ENCODE measurements around the gene TRAF4.

Gene TRAF4

DNA sequence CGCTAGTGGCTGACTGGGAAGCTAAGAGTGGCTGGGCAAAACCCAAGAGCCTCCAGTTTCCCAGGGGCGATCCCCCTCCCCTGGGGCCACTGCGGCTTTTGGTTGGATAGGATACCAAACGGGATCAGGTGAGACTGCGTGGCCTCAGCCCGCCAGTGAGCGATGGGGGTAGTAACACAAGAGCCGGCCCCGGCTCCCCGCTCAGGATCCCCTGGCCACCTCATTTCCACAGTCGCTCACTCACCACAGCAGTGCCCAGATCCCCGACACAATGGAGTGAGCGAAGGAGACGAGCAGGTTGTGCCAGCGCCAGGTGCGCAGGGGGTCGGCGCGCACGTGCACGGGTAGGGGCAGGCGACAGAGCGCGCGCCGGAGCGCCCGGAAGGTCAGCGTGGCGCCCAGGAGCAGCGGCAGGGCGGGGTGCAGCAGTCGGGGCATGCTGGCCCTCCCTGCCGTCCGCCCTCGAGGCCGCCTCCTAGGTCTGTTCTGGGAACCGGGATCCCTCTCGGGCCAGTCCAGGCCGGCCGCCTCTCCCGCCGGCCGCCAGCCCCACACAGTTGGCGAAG lies 18.1 kb upstream of the TRAF4 start:
- peak overlapping the region; percentile 60 for H3K4me3 ChIP-seq (ENCODE audit: low read depth, low read length)
- peak; percentile 64 for DNase-seq
- TF ChIP-seq, protein P1, sequence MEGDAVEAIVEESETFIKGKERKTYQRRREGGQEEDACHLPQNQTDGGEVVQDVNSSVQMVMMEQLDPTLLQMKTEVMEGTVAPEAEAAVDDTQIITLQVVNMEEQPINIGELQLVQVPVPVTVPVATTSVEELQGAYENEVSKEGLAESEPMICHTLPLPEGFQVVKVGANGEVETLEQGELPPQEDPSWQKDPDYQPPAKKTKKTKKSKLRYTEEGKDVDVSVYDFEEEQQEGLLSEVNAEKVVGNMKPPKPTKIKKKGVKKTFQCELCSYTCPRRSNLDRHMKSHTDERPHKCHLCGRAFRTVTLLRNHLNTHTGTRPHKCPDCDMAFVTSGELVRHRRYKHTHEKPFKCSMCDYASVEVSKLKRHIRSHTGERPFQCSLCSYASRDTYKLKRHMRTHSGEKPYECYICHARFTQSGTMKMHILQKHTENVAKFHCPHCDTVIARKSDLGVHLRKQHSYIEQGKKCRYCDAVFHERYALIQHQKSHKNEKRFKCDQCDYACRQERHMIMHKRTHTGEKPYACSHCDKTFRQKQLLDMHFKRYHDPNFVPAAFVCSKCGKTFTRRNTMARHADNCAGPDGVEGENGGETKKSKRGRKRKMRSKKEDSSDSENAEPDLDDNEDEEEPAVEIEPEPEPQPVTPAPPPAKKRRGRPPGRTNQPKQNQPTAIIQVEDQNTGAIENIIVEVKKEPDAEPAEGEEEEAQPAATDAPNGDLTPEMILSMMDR (IDR thresholded peaks at IDR 0.05; ENCODE audit: low read depth, low read length) = no peak

DNA sequence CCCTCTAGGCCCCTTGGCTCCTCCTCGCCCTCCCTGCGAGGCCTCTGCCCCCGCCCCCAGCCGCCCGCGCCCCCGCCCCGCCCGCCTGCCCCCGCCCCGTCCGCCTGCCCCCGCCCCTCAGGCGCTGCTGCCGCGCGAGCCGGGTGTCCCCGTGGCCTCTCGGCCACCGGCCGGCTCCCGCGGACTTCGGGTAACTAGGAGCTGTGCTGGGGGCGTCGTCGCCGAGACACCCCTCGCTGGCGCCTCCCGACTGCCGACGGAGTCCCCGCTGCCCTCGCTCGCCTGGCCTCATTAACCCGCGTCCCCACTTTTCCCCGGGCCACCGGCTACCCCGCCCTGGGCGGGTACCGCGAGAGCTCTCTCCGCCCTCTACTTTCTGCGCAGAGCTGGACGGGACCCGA lies 17.6 kb upstream of the TRAF4 start, which contains the start of gene TLCD1:
Gene TLCD1, minus strand, starts transcription at position 8 of the 401 bp plus-strand sequence. CDS start 136 bp downstream, outside the sequence.
- no peaks in the 10 kb centered on the region for H3K9me3 ChIP-seq (ENCODE audit: severe bottlenecking)
- H3K4me3 ChIP-seq (ENCODE audit: low read depth, low read length) = peak within 1 kb of the TSS; percentile 60
- TF ChIP-seq, protein P1 (IDR thresholded peaks at IDR 0.05; ENCODE audit: low read depth, low read length) = no peak
- H3K36me3 ChIP-seq = peaks cover 47% of the 10 kb centered on the region
- no peaks in the 10 kb centered on the region for H3K27me3 ChIP-seq (ENCODE audit: insufficient read depth, low read depth, severe bottlenecking)
- peak; percentile 80 for DNase-seq
- peak within 1 kb of the TSS; percentile 94 for H3K27ac ChIP-seq

More for the DNA sequence above, 18.1 kb upstream of the TRAF4 start:
- no peaks in the 10 kb centered on the region for H3K27me3 ChIP-seq (ENCODE audit: insufficient read depth, low read depth, severe bottlenecking)
- H3K27ac ChIP-seq = peak overlapping the region; percentile 94
- peaks cover 52% of the 10 kb centered on the region for H3K36me3 ChIP-seq
- no peaks in the 10 kb centered on the region for H3K9me3 ChIP-seq (ENCODE audit: severe bottlenecking)

DNA sequence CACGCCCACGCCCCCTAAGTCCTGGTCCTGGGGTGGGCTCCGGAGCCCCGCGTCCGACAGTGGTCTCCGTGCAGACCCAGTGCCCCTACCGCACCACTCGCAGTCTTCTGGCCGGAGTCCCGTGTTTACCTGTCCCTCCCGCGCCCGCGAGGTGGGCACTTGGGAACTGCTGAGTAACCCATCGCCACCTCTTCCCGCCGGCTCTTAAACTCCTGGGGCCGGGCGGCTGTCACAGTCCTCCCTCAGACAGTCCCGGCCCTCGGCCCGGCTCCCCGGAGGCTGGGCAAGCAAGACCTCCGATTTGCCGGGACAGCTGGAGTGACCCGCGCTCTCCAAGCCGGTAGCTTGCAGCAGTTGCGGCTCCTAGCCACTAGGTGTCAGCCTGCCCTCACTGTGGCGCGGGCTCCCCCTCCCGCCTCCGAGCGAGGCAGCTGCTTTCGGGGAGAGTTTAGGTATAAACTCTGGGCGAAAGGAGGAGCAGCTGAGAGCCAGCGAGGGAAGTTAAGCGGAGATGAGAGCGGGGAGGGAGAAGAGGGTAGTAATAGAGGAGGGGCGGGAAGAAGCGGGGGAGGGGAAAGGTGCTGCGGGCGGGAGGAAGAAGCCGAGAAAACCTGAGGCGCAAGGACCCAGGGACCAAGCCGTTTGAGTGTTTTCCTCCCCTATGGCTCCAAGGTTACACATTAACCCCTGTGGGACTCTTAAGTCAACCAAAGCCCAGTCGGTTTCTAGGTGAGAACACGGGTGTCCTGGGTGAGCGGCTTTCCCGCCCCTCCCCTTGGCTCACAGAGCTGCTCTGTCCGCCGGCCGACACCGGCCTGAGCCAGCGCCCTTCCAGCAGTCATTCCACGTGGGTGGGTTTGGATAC lies 17.0 kb upstream of the TRAF4 start:
- Histone ChIP-seq H3K27ac (peak overlapping the region; percentile 94), H3K4me3 (ENCODE audit: low read depth, low read length) (peak overlapping the region; percentile 60), H3K9me3 (ENCODE audit: severe bottlenecking) (no peaks in the 10 kb centered on the region), H3K27me3 (ENCODE audit: insufficient read depth, low read depth, severe bottlenecking) (no peaks in the 10 kb centered on the region), H3K36me3 (peaks cover 41% of the 10 kb centered on the region)
- TF ChIP-seq, protein P1 (IDR thresholded peaks at IDR 0.05; ENCODE audit: low read depth, low read length) = peak; percentile 96
- DNase-seq = peak; percentile 96

DNA sequence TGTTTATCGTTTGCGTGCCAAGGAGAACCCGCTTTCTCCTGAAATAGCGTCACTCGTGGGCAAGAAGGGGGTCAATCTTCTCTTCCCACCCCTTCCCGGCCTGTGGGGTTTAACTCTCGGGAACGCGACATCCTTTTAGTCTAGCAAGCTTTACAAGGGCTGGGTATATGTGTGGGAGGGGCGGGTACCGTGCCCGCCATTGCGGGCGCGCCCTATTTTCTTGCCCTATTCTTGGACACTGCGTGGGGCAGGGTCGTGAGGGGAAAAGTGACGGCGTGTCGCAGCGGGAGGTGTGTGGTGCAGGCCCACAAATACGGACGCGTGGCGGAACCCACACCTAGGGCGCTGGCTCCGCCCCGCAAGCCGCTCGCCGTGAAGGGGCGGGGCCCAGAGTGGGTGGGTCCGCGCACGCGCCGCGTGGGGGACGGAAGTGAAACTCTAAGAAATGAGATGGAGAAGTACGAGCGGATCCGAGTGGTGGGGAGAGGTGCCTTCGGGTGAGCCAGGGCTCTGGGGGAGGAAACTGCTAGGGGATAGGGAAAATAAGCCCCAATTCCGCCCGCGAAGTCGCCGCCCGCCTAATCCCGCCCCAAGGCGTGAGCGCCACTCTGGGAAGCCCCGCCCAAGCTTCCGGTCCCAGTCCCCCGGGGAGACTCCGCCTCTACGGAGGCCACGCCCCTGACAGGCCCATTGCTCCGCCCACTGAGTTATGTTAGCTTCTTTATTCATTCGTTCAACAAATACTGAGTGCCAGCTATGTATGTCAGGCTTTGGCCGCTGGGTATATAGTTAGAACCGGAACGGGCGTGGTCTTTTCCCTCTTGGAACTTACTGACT lies 15.2 kb upstream of the TRAF4 start, which contains the start of gene NEK8:
Gene NEK8, plus strand, starts transcription at position 425 of the 837 bp plus-strand sequence. Its CDS starts 26 bp downstream, at position 451.
- DNase-seq = peak; percentile 95
- no peaks in the 10 kb centered on the region for H3K27me3 ChIP-seq (ENCODE audit: insufficient read depth, low read depth, severe bottlenecking)
- H3K9me3 ChIP-seq (ENCODE audit: severe bottlenecking) = no peaks in the 10 kb centered on the region
- peaks cover 23% of the 10 kb centered on the region for H3K36me3 ChIP-seq
- TF ChIP-seq, protein P1 (IDR thresholded peaks at IDR 0.05; ENCODE audit: low read depth, low read length) = no peak
- H3K4me3 ChIP-seq (ENCODE audit: low read depth, low read length) = peak within 1 kb of the TSS; percentile 60
- peak within 1 kb of the TSS; percentile 94 for H3K27ac ChIP-seq

DNA sequence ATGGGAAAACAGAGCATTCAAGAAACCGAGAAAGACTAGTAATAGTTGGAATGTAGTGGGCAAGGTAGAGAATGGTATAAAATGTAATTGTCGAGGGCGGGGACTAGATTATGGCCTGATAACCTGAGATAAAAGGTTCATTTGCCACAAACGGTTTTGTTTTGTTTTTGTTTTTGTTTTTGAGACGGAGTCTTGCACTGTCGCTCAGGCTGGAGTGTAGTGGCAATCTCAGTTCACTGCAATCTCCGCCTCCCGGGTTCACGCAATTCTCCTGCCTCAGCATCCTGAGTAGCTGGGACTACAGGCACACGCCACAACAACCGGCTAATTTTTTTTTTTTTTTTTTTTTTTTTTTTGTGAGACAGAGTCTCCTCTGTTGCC lies 13.9 kb upstream of the TRAF4 start:
- Histone ChIP-seq H3K4me3 (ENCODE audit: low read depth, low read length) (no peak overlapping the region), H3K27ac (no peak overlapping the region)

More for the DNA sequence above, 13.9 kb upstream of the TRAF4 start:
- DNase-seq = no peak
- peaks cover 10% of the 10 kb centered on the region for H3K36me3 ChIP-seq
- no peaks in the 10 kb centered on the region for H3K9me3 ChIP-seq (ENCODE audit: severe bottlenecking)
- TF ChIP-seq, protein P1 (IDR thresholded peaks at IDR 0.05; ENCODE audit: low read depth, low read length) = no peak
- H3K27me3 ChIP-seq (ENCODE audit: insufficient read depth, low read depth, severe bottlenecking) = no peaks in the 10 kb centered on the region

Measured in WERI-Rb-1 (cell line).